Stimulated activated CD8-positive, alpha-beta memory T cell treated with anti-CD3 and anti-CD28 coated beads, Interleukin-4, amount 100 ng/mL, for 24 hours (primary cell): ENCODE results near the gene AHCYL1.

ENCODE experiments used
- DNase-seq: peaks from one replicate; pipeline ENCODE4 v3.0.0-alpha.2; 2020; ENCODE audit warnings: low read depth

The AHCYL1 gene

DNA sequence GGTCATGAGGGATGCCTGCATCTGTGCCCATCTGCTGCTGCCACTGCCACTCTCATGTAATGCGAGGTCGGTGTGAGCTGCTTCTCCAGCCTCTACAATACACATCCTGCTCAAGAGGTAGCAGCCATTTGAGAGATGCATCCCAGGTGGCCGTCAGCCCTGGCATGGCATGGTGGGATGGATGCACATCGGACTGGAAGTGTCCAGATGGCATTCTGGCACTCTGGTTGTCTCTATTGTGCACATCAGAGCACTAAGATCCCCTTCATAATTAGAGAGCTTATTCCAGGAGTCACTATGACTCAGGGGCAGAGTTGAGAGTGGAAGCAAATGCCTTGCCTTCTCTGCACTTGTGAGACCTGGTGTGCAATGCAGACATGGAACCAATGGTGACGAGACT lies 53.7 kb downstream of the AHCYL1 start:
- no peak for DNase-seq

GRCh38 chr1:110039641-110040040 lies 55.1 kb downstream of the AHCYL1 start:
- DNase-seq, result no peak

GRCh38 chr1:110040548-110040947 lies 56.0 kb downstream of the AHCYL1 start:
- DNase-seq, result no peak

- no peak for DNase-seq
Measured at GRCh38 chr1:110043016-110043415, 58.5 kb downstream of the AHCYL1 start.

GRCh38 chr1:110047463-110047862 lies 62.9 kb downstream of the AHCYL1 start:
- DNase-seq, result no peak

DNA sequence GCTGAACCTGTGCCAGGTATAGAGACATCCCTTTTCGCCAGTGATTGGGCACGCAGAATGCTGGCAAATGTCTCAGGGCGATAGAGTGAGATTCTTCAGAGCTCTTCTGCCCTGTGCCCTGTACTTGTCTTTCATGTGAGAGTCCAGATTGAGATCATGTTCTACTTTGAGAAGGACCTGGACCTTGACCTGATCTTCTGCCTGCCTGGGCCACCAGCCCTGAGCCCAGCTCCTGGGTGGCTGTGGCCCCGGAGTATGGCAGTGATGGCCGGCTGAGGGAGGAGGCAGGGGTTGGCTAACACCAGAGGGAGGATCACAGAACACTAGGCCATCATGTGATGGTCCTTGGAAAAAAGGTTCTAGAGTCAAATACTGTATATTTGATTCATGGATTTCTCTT lies 63.7 kb downstream of the AHCYL1 start:
- DNase-seq, result no peak

DNA sequence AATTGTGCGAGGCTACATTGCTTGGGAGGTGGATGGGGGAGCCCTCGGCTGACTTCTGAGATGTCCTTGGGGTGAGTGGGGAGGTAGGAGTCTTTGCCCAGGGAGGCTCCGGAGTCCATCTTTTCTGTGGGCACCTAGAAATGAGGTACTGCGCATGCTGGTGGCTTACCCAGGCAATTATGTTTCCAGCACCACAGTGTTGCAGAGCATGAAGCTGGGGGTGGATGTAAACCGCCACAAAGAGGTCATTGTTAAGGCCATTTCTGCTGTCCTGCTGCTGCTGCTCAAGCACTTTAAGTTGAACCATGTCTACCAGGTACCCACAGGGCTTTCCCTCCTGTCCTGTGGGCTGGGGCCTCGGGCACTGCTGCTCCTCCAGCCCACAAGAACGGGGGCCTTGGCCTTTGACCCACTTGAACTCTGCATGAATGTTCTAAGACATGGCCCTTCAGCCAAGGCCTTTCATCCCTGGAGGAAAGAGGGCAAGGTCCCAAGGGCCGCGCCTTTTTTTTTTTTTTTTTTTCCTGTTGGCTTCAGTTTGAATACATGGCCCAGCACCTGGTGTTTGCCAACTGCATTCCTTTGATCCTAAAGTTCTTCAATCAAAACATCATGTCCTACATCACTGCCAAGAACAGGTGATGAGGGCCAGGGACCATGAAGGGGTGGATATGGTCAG lies 64.5 kb downstream of the AHCYL1 start:
- DNase-seq, result no peak

DNA sequence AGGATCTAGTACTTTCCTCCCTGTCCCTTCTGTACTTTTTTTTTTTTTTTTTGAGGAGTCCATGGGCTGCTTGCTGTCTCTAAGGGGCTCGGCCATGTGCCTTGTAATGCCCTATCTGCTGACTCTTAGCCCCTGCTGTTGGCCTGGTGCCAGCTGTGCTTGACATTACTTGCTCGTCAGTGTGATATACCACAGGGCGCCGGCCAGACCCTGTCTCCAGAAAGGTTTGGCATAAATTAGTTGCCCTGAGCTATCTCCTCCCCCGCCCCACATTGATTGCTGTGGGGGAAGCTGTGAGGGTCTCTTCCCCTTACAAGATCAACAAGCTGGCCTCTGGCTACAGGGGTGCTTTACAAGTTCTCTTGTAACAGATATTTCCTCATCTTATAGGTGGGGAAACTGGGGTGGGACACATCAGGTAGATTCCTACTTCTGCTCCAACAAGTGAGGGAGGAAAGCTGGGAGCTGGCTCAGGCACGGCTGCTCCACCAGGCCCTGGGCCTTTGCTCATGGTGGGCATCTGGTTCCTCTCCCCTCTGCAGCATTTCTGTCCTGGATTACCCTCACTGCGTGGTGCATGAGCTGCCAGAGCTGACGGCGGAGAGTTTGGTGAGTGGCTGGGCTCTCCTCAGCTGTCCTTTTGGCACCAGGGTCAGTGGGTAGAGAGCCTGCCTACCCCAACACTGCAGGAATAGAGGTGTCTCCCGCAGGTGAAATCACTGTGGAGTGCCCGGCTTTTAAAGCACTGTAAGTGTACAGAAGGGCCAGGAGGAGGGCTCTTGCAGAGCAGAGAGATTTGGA lies 65.4 kb downstream of the AHCYL1 start:
- DNase-seq, result no peak

DNA sequence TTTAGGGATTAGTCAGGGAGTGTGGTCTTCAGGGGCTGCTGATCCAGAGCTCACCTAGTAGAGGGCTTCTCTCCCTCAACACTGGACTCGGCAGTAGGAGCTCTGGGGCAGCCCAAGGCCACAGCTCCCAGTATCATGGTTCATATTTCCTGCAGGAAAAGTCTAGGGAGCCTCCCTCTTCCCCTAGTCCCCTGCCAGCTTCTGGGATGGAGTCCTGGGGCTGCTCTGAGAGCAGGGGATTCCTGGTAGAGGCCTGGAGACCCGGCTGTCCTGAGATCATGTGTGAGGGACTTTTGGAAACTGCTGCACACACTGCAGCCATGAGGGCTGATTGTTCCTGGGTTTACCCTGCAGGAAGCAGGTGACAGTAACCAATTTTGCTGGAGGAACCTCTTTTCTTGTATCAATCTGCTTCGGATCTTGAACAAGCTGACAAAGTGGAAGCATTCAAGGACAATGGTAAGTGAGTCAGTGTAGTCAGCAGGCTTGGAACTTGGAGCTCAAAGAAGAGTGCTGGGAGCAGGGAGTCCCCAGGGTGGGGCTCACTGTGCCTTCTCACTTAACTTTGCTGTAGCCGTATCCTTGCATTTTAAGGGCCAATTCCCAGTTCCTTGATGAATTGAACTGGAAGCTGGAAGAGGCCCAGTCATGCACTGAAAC lies 66.2 kb downstream of the AHCYL1 start:
- no peak for DNase-seq

DNA sequence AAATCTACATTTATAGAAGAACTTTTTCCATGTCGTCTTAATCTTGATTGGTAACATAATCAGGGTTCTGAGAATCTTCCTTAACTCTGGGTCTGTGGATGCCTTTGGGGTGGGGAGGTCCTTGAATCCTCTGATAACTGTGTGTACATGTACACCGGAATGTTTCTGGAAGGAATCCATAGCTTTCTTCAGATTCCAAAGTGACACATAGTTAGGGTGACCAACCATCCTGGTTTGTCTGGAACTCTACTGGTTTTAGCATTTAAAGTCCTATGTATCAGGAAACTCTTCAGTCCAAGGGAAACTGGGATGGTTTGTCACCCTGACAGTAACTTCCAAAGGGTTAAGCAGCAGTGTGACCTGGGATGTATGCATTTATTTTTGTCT lies 66.7 kb downstream of the AHCYL1 start:
- DNase-seq, result no peak

GRCh38 chr1:110053552-110054428 lies 69.2 kb downstream of the AHCYL1 start:
- peak; percentile 53 for DNase-seq

GRCh38 chr1:110055493-110056284 lies 71.1 kb downstream of the AHCYL1 start:
- DNase-seq, result no peak

GRCh38 chr1:110056285-110056683 lies 71.7 kb downstream of the AHCYL1 start:
- no peak for DNase-seq

- no peak for DNase-seq
Measured at GRCh38 chr1:110056776-110057175, 72.2 kb downstream of the AHCYL1 start.

- no peak for DNase-seq
Measured at GRCh38 chr1:110057963-110058518, 73.5 kb downstream of the AHCYL1 start.

DNA sequence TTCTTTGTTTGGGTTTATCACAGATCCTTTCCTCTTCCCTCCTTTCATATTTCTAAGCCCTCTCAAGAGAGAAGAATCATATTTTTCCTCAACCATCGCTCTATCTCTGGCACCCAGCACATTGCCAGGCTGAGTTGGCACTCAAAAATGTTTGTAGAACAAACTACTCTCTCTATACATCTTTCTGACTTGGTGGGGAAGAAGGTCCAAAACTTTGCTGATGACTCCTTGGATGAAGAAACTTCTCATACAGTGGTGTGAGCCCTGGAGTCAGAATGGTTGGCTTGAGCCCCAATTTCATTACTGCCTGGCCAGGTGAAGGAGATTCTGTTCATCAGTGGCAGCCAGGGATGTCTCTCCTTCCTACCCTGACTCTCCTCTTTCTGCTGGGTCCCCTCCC lies 74.0 kb downstream of the AHCYL1 start:
- DNase-seq, result no peak

GRCh38 chr1:110059133-110059863 lies 74.7 kb downstream of the AHCYL1 start:
- no peak for DNase-seq

- peak; percentile 66 for DNase-seq
Measured at GRCh38 chr1:110060034-110060661, 75.6 kb downstream of the AHCYL1 start.

DNA sequence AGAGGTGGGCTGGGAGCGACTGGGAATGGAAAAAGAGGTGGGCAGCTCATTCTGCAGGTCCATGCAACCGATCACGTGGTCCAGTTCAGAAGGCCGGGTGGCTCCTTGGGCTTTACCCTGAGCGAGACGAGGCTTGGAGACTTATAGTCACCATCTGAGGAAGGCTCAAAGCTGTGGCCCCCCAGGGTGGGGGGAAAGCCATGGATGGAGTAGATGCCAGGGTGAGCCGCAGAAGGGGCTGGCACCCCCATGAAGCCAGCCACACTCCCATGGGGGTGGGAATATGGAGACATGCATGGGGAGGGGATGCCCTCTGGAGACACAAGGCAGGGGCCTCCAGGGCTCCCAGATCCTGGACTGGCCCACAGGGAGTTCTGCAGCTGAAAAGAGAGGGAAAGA lies 76.1 kb downstream of the AHCYL1 start:
- DNase-seq, result no peak

DNA sequence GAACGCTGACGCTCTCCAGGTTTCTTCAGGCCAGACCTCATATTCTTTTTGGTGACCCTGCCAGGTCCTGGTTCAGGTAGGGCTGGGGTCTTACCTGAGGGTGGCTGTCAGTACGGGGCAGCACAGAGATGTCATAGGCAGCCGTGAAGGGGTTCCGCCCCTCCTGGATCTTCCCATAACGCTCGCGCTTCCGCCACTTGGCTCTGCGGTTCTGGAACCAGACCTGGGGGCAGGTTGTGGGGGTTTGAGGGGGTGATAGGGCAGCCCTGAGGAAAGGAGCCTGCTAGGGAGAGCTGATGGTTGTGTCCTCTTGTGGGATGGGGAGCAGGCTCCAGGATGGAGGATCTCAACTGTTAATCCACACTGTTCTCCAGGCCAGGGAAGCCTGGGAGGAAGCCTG lies 76.8 kb downstream of the AHCYL1 start:
- DNase-seq, result no peak
